HUES48 (cell line): Measurements from ENCODE around the gene PRXL2B.

ENCODE experiments used
- H3K27ac ChIP-seq: one replicate; pipeline ENCODE4 v1.7.0; 2013; ENCODE audit warnings: low read depth, low read length, inconsistent platforms
- H3K27me3 ChIP-seq: 2 replicates; pipeline ENCODE4 v1.6.1; 2013; ENCODE audit warnings: mild to moderate bottlenecking, low read length; ENCODE audit not compliant: control insufficient read depth, insufficient read depth
- H3K36me3 ChIP-seq: 2 replicates; pipeline ENCODE4 v1.6.1; 2013; ENCODE audit warnings: low read length; ENCODE audit not compliant: control insufficient read depth, insufficient read depth
- H3K4me1 ChIP-seq: 2 replicates; pipeline ENCODE4 v1.6.1; 2013; ENCODE audit warnings: mild to moderate bottlenecking, low read length; ENCODE audit not compliant: control insufficient read depth, insufficient read depth
- H3K4me3 ChIP-seq: 2 replicates; pipeline ENCODE4 v1.5.1; 2013; ENCODE audit warnings: mild to moderate bottlenecking, low read depth, low read length
- H3K9ac ChIP-seq: 2 replicates; pipeline ENCODE4 v1.6.1; 2013; ENCODE audit warnings: mild to moderate bottlenecking, low read depth, low read length, moderate library complexity
- H3K9me3 ChIP-seq: 2 replicates; pipeline ENCODE4 v1.6.1; 2013; ENCODE audit warnings: low read length; ENCODE audit not compliant: control insufficient read depth, insufficient read depth

The PRXL2B gene

DNA sequence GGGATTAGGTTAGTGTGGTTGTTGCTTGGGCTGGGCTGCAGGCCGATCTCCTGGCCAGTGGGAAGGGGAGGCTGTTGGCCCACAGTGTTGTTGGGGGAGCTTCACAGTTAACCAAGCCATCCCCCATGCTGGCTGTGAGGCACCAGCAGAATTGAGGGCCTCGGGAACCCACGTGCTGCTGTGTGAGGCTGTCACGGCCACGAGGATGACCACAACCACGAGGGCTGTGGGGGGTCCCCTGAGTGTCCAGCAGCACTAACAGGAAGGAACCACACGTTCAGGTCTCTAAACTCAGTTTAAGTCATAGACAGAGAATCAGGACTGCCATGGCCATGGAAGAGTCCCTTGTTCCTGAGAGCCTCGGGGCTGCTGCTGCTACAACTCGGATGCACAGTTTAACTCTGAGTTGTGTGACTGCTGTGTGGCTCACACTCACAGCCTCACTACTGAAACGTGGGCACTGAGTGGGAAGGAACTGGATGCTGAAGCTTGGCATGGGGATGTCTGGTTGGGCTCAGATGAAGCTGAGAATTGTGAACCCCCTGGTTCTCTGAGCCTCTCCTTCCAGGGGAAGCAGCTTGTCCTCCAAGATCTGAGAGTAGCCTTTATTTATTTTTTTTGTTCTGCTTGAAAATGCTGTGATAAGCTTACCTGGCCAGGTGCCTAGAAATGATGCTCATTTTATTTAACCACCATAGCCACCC is 51.0 kb downstream of the PRXL2B start:
- Histone ChIP-seq H3K4me3 (no peak overlapping the region), H3K27me3 (peaks cover 21% of the 10 kb centered on the region), H3K9me3 (peaks cover 6% of the 10 kb centered on the region; the same call in 1 of the 2 replicates)

GRCh38 chr1:2638466-2639115 is 52.0 kb downstream of the PRXL2B start:
- Histone ChIP-seq H3K4me3 (no peak overlapping the region), H3K27ac (no peak overlapping the region), H3K36me3 (no peaks in the 10 kb centered on the region), H3K4me1 (peaks cover 7% of the 10 kb centered on the region; the same call in 1 of the 2 replicates), H3K9me3 (peaks cover 6% of the 10 kb centered on the region; the same call in 1 of the 2 replicates), H3K27me3 (peaks cover 21% of the 10 kb centered on the region), H3K9ac (no peak overlapping the region)

More for the DNA sequence above, 51.0 kb downstream of the PRXL2B start:
- H3K27ac ChIP-seq, result no peak overlapping the region
- H3K9ac ChIP-seq, result no peak overlapping the region
- peaks cover 17% of the 10 kb centered on the region for H3K4me1 ChIP-seq
- no peaks in the 10 kb centered on the region for H3K36me3 ChIP-seq

DNA sequence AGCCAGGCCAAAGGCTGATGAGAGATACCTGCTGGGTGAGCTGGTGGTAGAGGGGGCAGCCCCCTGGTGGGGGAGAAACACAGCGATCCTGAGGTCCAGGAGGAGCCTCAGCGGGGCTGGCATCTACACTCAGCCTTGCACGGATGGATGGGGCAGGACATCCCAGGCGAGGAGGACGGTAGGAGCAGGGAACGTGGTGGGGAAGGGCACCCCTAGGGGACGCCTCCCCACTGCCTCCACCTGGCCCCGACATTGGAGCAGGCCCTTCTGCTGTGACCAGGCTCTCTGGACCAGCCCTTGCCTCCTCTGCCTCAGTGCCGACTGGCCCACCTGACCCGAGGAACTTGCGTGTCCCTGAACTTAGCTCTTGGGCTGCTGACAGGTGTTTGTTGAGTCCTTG is 52.6 kb downstream of the PRXL2B start:
- Histone ChIP-seq H3K9ac (no peak overlapping the region), H3K9me3 (peaks cover 6% of the 10 kb centered on the region; the same call in 1 of the 2 replicates), H3K36me3 (no peaks in the 10 kb centered on the region), H3K27me3 (peaks cover 21% of the 10 kb centered on the region), H3K4me1 (peaks cover 5% of the 10 kb centered on the region; the same call in 1 of the 2 replicates), H3K27ac (no peak overlapping the region), H3K4me3 (no peak overlapping the region)

GRCh38 chr1:2639607-2640521 is 53.3 kb downstream of the PRXL2B start:
- Histone ChIP-seq H3K27ac (no peak overlapping the region), H3K4me1 (peaks cover 5% of the 10 kb centered on the region; the same call in 1 of the 2 replicates), H3K27me3 (peaks cover 21% of the 10 kb centered on the region), H3K36me3 (no peaks in the 10 kb centered on the region), H3K4me3 (no peak overlapping the region), H3K9ac (no peak overlapping the region), H3K9me3 (peaks cover 6% of the 10 kb centered on the region; the same call in 1 of the 2 replicates)

DNA sequence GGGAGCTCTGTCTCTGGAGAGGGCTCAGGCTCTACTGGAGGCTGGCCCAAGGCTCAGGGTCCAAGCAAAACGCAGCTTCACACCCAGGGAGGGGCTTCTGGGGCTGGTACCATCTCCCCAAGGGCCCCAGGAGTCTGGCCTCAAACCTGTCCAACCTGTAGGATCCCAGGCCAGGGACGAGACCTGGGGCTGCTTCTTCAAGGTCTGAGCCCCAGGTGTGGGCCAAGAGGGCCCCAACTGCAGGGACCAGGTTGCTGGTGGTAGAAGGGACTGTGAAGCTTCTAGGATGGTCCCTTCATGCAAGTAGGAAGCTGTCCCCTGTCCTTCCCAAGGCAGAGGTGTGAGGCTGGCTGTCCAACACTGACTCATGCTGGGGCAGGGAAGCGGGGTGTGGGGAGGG is 54.0 kb downstream of the PRXL2B start:
- no peak overlapping the region for H3K9ac ChIP-seq
- no peak overlapping the region for H3K4me3 ChIP-seq

More for the DNA sequence above, 54.0 kb downstream of the PRXL2B start:
- H3K36me3 ChIP-seq, result no peaks in the 10 kb centered on the region
- H3K27me3 ChIP-seq, result peaks cover 21% of the 10 kb centered on the region
- peaks cover 5% of the 10 kb centered on the region; the same call in 1 of the 2 replicates for H3K4me1 ChIP-seq
- no peak overlapping the region for H3K27ac ChIP-seq
- H3K9me3 ChIP-seq, result peaks cover 6% of the 10 kb centered on the region; the same call in 1 of the 2 replicates
